ENCODE results near the gene CNTN5. TPM values are rescaled to one million over a fixed set of nuclear protein-coding genes. Genes with fewer than 3 reads are reported as not detected.

Gene CNTN5
- total RNA-seq, 4 donors from 2014 or later, result not detected

DNA sequence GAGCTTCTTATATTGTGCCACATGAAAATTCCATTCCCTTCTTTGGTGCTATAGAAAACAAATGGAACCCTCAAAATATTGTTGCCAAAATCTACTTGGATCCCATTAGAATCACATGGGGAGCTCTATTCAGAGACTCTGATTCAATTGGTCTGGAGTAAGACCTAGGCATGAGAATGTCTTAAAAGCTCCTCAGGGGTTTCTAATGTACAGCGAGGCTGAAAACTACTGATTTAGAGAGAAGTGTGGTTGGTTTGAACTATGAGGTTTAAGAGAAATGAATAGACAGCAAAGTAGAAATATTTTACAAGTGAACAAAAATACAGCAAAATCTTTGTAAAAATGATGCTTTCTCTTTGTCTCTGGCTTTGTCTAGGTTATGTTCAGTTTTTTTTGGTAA is 514.7 kb downstream of the CNTN5 start:
- 73% methylated on average over 1 of the region's 1 CpG for WGBS
- Histone ChIP-seq H3K27me3 (no peaks in the 10 kb centered on the region), H3K9me3 (no peaks in the 10 kb centered on the region), H3K27ac (no peak overlapping the region), H3K4me3 (no peak overlapping the region), H3K36me3 (no peaks in the 10 kb centered on the region), H3K4me1 (no peaks in the 10 kb centered on the region)
- DNase-seq (ENCODE audit: low spot score in 2 of 2), result no peak
- TF ChIP-seq POLR2AphosphoS5 (IDR thresholded peaks at IDR 0.05), result no peak
- TF ChIP-seq, protein P1, sequence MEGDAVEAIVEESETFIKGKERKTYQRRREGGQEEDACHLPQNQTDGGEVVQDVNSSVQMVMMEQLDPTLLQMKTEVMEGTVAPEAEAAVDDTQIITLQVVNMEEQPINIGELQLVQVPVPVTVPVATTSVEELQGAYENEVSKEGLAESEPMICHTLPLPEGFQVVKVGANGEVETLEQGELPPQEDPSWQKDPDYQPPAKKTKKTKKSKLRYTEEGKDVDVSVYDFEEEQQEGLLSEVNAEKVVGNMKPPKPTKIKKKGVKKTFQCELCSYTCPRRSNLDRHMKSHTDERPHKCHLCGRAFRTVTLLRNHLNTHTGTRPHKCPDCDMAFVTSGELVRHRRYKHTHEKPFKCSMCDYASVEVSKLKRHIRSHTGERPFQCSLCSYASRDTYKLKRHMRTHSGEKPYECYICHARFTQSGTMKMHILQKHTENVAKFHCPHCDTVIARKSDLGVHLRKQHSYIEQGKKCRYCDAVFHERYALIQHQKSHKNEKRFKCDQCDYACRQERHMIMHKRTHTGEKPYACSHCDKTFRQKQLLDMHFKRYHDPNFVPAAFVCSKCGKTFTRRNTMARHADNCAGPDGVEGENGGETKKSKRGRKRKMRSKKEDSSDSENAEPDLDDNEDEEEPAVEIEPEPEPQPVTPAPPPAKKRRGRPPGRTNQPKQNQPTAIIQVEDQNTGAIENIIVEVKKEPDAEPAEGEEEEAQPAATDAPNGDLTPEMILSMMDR (IDR thresholded peaks at IDR 0.05), result no peak
- no peak for TF ChIP-seq EP300 (IDR thresholded peaks at IDR 0.05)
- TF ChIP-seq POLR2A (IDR thresholded peaks at IDR 0.05), result no peak

DNA sequence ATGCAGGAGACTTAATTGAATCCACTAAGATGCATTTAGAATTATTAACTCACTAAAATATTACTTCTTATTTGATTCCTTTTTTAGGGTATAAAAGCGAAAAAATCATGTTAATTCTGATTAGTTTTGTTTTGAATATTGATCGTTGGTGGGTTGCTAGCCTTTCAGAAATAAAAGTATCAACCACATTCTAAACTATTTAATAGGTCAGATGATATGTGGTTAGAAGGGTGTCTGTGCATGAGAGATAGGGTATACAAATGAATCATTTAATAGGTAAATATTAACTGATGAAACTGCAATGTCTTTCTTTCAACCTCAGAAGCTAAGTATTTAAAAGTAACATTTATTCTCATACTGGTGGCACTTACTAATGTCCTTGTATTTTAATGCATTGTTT is 515.1 kb downstream of the CNTN5 start:
- Histone ChIP-seq H3K27ac (no peak overlapping the region), H3K4me1 (no peaks in the 10 kb centered on the region), H3K9me3 (no peaks in the 10 kb centered on the region), H3K27me3 (no peaks in the 10 kb centered on the region), H3K36me3 (no peaks in the 10 kb centered on the region), H3K4me3 (no peak overlapping the region)
- WGBS, result 63% methylated on average over 2 of the region's 2 CpGs
- TF ChIP-seq EP300 (IDR thresholded peaks at IDR 0.05) (no peak), POLR2AphosphoS5 (IDR thresholded peaks at IDR 0.05) (no peak), POLR2A (IDR thresholded peaks at IDR 0.05) (no peak)
- TF ChIP-seq, protein P1 (IDR thresholded peaks at IDR 0.05), result no peak
- no peak for DNase-seq (ENCODE audit: low spot score in 2 of 2)

DNA sequence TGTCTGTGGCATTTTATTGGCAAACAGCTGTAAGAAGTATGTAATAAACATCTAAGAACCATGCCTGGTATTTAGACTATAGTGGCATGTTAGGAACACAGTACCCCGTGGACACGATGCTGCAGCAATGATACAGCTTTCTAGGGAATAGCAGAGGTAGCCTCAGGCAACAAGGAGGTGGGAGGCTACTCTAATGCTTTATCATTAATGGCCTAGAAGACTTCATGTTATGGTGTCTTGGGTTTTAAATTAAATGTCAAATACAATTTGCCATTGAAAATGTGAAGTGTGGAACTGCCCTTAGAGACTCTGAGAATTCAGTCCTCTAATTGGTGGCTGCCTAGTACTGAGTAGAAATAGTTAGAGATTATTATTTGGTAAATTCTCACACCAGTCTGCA is 516.9 kb downstream of the CNTN5 start:
- no peak for TF ChIP-seq POLR2A (IDR thresholded peaks at IDR 0.05)
- TF ChIP-seq POLR2AphosphoS5 (IDR thresholded peaks at IDR 0.05), result no peak
- TF ChIP-seq EP300 (IDR thresholded peaks at IDR 0.05), result no peak
- TF ChIP-seq, protein P1 (IDR thresholded peaks at IDR 0.05), result no peak

DNA sequence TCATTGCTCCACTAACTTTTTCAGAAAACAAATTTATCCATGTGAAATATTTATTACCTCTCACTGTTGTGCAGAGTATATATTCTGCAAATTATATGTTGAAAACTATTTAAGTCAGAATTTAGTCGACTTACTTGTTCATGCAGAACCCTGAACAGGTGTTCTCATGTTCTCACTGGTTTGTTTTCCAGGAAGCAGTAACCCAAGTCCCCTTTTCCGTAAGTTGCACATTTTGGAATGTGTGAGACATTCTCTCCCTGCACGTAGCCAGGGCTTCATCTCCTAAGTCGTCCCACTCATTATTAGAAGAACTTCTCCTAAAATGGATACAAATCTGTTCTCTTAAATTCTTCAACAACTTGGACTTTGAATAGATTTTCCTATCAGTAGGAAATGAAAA is 524.9 kb downstream of the CNTN5 start:
- Histone ChIP-seq H3K4me1 (no peaks in the 10 kb centered on the region), H3K9me3 (peaks cover 5% of the 10 kb centered on the region), H3K4me3 (no peak overlapping the region), H3K27ac (no peak overlapping the region), H3K36me3 (no peaks in the 10 kb centered on the region), H3K27me3 (no peaks in the 10 kb centered on the region)
- WGBS, result 51% methylated on average over 4 of the region's 4 CpGs
- TF ChIP-seq POLR2A (IDR thresholded peaks at IDR 0.05) (no peak), EP300 (IDR thresholded peaks at IDR 0.05) (no peak), POLR2AphosphoS5 (IDR thresholded peaks at IDR 0.05) (no peak)
- TF ChIP-seq, protein P1 (IDR thresholded peaks at IDR 0.05), result no peak
- DNase-seq (ENCODE audit: low spot score in 2 of 2), result no peak

More for the DNA sequence above, 516.9 kb downstream of the CNTN5 start:
- no peaks in the 10 kb centered on the region for H3K36me3 ChIP-seq
- no peaks in the 10 kb centered on the region for H3K27me3 ChIP-seq
- WGBS, result 56% methylated on average over 2 of the region's 2 CpGs
- no peak overlapping the region for H3K27ac ChIP-seq
- no peaks in the 10 kb centered on the region for H3K4me1 ChIP-seq
- no peak for DNase-seq (ENCODE audit: low spot score in 2 of 2)
- H3K4me3 ChIP-seq, result no peak overlapping the region
- H3K9me3 ChIP-seq, result peaks cover 5% of the 10 kb centered on the region

DNA sequence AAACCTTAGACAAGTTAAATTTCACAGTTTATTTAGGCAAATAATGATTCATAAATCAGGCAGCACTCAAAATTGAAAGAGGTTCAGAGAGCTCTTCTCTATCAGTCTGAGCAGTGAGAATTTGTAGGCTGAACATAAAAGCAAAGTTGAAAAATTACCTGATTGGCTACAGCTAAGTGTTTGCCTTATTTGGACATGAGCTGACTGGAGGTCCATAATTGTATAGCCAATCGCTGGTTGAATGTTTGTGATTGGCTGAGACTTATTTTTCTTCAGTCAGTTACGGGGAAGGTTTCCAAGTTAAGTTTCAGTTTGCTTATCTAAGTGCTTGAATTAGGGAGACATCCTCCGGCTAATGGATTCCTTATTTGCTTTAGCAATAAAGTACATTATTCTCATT is 527.5 kb downstream of the CNTN5 start:
- Histone ChIP-seq H3K4me3 (no peak overlapping the region), H3K4me1 (no peaks in the 10 kb centered on the region), H3K27me3 (no peaks in the 10 kb centered on the region), H3K9me3 (no peaks in the 10 kb centered on the region), H3K36me3 (no peaks in the 10 kb centered on the region), H3K27ac (no peak overlapping the region)
- 85% methylated on average over 3 of the region's 3 CpGs for WGBS
- TF ChIP-seq, protein P1 (IDR thresholded peaks at IDR 0.05), result no peak
- TF ChIP-seq POLR2AphosphoS5 (IDR thresholded peaks at IDR 0.05) (no peak), EP300 (IDR thresholded peaks at IDR 0.05) (no peak), POLR2A (IDR thresholded peaks at IDR 0.05) (no peak)
- DNase-seq (ENCODE audit: low spot score in 2 of 2), result no peak

Data from suprapubic skin (tissue), 4 donors.